K562 (cell line): ENCODE results near the gene LY6G5B. TPM values are rescaled to one million over a fixed set of nuclear protein-coding genes. Genes with fewer than 3 reads are reported as not detected.

Source experiments
- CBFB ChIP-seq: sonication (generic); formaldehyde crosslinking; IDR thresholded peaks from 2 replicates; pipeline ENCODE4 v1.4.0; 2020; ENCODE audit warnings: mild to moderate bottlenecking, missing genetic modification reagents
- CC2D1A ChIP-seq: fragments of 450-650 bp; IDR thresholded peaks from 2 replicates; pipeline ENCODE4 v1.6.1; 2017; ENCODE audit warnings: mild to moderate bottlenecking
- ETV6 ChIP-seq, 3 experiments: fragments of 150-350 bp in 1 of 3; sonication (generic) in 1 of 3; formaldehyde crosslinking in 1 of 3; IDR thresholded peaks; 2 replicates each; pipeline versions ENCODE4 v1.6.1 to v1.8.0; 2014 to 2022; ENCODE audit warnings: borderline replicate concordance in 2 of 3, low read depth in 2 of 3, antibody characterized with exemption in 1 of 3, low read length in 1 of 3, mild to moderate bottlenecking in 1 of 3, missing genetic modification reagents in 1 of 3
- HDAC3 ChIP-seq: fragments of 450-650 bp; IDR thresholded peaks from 2 replicates; pipeline ENCODE4 v1.6.1; 2018; ENCODE audit warnings: borderline replicate concordance, mild to moderate bottlenecking, moderate library complexity; ENCODE audit not compliant: partially characterized antibody
- JUND ChIP-seq, 2 experiments: IDR thresholded peaks; 2 replicates in 1 of 2; 3 replicates in 1 of 2; pipeline ENCODE4 v1.6.1; 2011; ENCODE audit warnings: borderline replicate concordance in 2 of 2, low read depth in 2 of 2, low read length in 2 of 2, improper control_type of control experiment in 1 of 2, missing biosample characterization in 1 of 2, missing genetic modification characterization in 1 of 2, missing genetic modification reagents in 1 of 2
- KAT7 ChIP-seq: sonication (generic); formaldehyde crosslinking; IDR thresholded peaks from 2 replicates; pipeline ENCODE4 v1.8.0; 2022; ENCODE audit warnings: missing genetic modification reagents, mild to moderate bottlenecking, borderline replicate concordance
- MCM7 ChIP-seq, 2 experiments: fragments of 450-650 bp; IDR thresholded peaks; 2 replicates each; pipeline ENCODE4 v1.6.1; 2016 to 2018
- MITF ChIP-seq: IDR thresholded peaks from 2 replicates; pipeline ENCODE4 v1.6.1; 2014; ENCODE audit warnings: antibody characterized with exemption
- NFXL1 ChIP-seq: fragments of 450-650 bp; formaldehyde crosslinking; IDR thresholded peaks from 2 replicates; pipeline ENCODE4 v1.4.0; 2021; ENCODE audit warnings: mild to moderate bottlenecking
- NR2C2 ChIP-seq, 2 experiments: fragments of 200-800 bp in 1 of 2; sonication (Bioruptor generic) in 1 of 2; sonication (generic) in 1 of 2; formaldehyde crosslinking in 1 of 2; IDR thresholded peaks; 2 replicates each; pipeline versions ENCODE4 v1.6.1 to v1.8.0; 2016 to 2022; ENCODE audit warnings: mild to moderate bottlenecking in 1 of 2, missing compliant biosample characterization in 1 of 2, missing genetic modification characterization in 1 of 2, missing genetic modification reagents in 1 of 2
- NR2F6 ChIP-seq: fragments of 450-650 bp; formaldehyde crosslinking; IDR thresholded peaks from 2 replicates; pipeline ENCODE4 v1.4.0; 2020; ENCODE audit warnings: mild to moderate bottlenecking
- PTBP1 ChIP-seq: fragments of 200-400 bp; formaldehyde crosslinking; IDR thresholded peaks from 2 replicates; pipeline ENCODE4 v1.6.1; 2017; ENCODE audit warnings: low read depth, low read length
- TAL1 ChIP-seq: fragments of 450-650 bp; IDR thresholded peaks from 2 replicates; pipeline ENCODE4 v1.6.1; 2016; ENCODE audit warnings: mild to moderate bottlenecking
- ZC3H11A ChIP-seq: IDR thresholded peaks from 2 replicates; pipeline ENCODE4 v1.6.1; 2012; ENCODE audit warnings: low read depth, low read length, improper control_type of control experiment
- ZNF583 ChIP-seq: fragments of 250-450 bp; sonication (Bioruptor Pico); IDR thresholded peaks from 2 replicates; pipeline ENCODE4 v1.4.0; 2020
- polyA plus RNA-seq, 8 experiments: library from polyadenylated mRNA; depleted of rRNA in 4 of 8; stranded (reverse) in 5 of 8; unstranded in 3 of 8; fragments of >200 nt; fragmentation: Nextera tagmentation in 2 of 8; fragmentation: Illumina TruSeq in 1 of 8; extraction: Ambion mirVana in 2 of 8; extraction: Trizol in 1 of 8; gene quantifications; 2 replicates each; pipeline versions ENCODE4 v1.2.1 to v1.2.3, GENCODE V29; 2011 to 2014; ENCODE audit warnings: inconsistent platforms in 1 of 8, missing spikeins in 1 of 8
- total RNA-seq, 7 experiments: library from RNA; depleted of rRNA in 6 of 7; stranded (reverse); fragments of >200 nt in 6 of 7; fragmentation: Illumina TruSeq in 2 of 7; extraction: Trizol in 2 of 7; gene quantifications; 2 replicates each; pipeline versions ENCODE4 v1.2.1 to v1.2.3, GENCODE V29; 2011 to 2021; ENCODE audit warnings: low replicate concordance in 1 of 7
- TF ChIP-seq, protein P1 (sequence below): IDR thresholded peaks from 3 replicates; pipeline ENCODE4 v1.6.1; 2011; ENCODE audit warnings: borderline replicate concordance, mild to moderate bottlenecking, moderate library complexity; ENCODE audit not compliant: insufficient read length; ENCODE audit errors: extremely low read depth
- TF ChIP-seq, protein P2 (sequence below): fragments of 450-650 bp; formaldehyde crosslinking; IDR thresholded peaks from 2 replicates; pipeline ENCODE4 v1.4.0; 2022; ENCODE audit warnings: missing genetic modification characterization
- TF ChIP-seq, protein P3 (sequence below): fragments of 250-450 bp; sonication (Bioruptor Pico); IDR thresholded peaks from 2 replicates; pipeline ENCODE4 v1.9.0; 2021; ENCODE audit warnings: mild to moderate bottlenecking, inconsistent platforms

The LY6G5B gene
- total and polyA plus RNA-seq, 9 of the 15 experiments (the other 6 are each of a cell fraction or from before 2014, with no cell fraction given) = 6.0 to 27.0 (median 7.5) TPM

- TF ChIP-seq NFXL1 (no peak), JUND (IDR thresholded peaks at IDR 0.05; ENCODE audit: borderline replicate concordance, low read depth, low read length) (peak; percentile 72; the same call in 1 of the 2 replicates), JUND (tag; IDR thresholded peaks at IDR 0.05; ENCODE audit: borderline replicate concordance, low read depth, low read length) (0 out of 3 replicates have a peak, but pooled peaks have one; percentile 63), ETV6 (IDR thresholded peaks at IDR 0.05; ENCODE audit: borderline replicate concordance in 1 of 2, low read depth in 2 of 2, low read length in 1 of 2) (no peak; a peak in 1 of 4 replicates), ETV6 (CRISPR knock-in tag; IDR thresholded peaks at IDR 0.05; ENCODE audit: borderline replicate concordance) (0 out of 2 replicates have a peak, but pooled peaks have one; percentile 8), CC2D1A (peak; percentile 8; the same call in 1 of the 2 replicates), ZNF583 (peak; percentile 27; the same call in 1 of the 2 replicates), KAT7 (CRISPR knock-in tag) (0 out of 2 replicates have a peak, but pooled peaks have one; percentile 73), ZC3H11A (no peak; the same call in 1 of the 2 replicates), PTBP1 (0 out of 2 replicates have a peak, but pooled peaks have one; percentile 30), TAL1 (no peak), CBFB (CRISPR knock-in tag) (peak; percentile 80; the same call in 1 of the 2 replicates), MCM7 (IDR thresholded peaks at IDR 0.05) (no peak), NR2C2 (CRISPR knock-in tag; IDR thresholded peaks at IDR 0.05) (peak; percentile 35), NR2C2 (tag; IDR thresholded peaks at IDR 0.05) (no peak), HDAC3 (no peak), MITF (peak; percentile 82), NR2F6 (CRISPR knock-in tag) (0 out of 2 replicates have a peak, but pooled peaks have one; percentile 19)
- TF ChIP-seq, protein P1, sequence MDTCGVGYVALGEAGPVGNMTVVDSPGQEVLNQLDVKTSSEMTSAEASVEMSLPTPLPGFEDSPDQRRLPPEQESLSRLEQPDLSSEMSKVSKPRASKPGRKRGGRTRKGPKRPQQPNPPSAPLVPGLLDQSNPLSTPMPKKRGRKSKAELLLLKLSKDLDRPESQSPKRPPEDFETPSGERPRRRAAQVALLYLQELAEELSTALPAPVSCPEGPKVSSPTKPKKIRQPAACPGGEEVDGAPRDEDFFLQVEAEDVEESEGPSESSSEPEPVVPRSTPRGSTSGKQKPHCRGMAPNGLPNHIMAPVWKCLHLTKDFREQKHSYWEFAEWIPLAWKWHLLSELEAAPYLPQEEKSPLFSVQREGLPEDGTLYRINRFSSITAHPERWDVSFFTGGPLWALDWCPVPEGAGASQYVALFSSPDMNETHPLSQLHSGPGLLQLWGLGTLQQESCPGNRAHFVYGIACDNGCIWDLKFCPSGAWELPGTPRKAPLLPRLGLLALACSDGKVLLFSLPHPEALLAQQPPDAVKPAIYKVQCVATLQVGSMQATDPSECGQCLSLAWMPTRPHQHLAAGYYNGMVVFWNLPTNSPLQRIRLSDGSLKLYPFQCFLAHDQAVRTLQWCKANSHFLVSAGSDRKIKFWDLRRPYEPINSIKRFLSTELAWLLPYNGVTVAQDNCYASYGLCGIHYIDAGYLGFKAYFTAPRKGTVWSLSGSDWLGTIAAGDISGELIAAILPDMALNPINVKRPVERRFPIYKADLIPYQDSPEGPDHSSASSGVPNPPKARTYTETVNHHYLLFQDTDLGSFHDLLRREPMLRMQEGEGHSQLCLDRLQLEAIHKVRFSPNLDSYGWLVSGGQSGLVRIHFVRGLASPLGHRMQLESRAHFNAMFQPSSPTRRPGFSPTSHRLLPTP = no peak
- TF ChIP-seq, protein P2, sequence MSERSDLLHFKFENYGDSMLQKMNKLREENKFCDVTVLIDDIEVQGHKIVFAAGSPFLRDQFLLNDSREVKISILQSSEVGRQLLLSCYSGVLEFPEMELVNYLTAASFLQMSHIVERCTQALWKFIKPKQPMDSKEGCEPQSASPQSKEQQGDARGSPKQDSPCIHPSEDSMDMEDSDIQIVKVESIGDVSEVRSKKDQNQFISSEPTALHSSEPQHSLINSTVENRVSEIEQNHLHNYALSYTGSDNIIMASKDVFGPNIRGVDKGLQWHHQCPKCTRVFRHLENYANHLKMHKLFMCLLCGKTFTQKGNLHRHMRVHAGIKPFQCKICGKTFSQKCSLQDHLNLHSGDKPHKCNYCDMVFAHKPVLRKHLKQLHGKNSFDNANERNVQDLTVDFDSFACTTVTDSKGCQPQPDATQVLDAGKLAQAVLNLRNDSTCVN (CRISPR knock-in tag) = peak; percentile 88
- TF ChIP-seq, protein P3, sequence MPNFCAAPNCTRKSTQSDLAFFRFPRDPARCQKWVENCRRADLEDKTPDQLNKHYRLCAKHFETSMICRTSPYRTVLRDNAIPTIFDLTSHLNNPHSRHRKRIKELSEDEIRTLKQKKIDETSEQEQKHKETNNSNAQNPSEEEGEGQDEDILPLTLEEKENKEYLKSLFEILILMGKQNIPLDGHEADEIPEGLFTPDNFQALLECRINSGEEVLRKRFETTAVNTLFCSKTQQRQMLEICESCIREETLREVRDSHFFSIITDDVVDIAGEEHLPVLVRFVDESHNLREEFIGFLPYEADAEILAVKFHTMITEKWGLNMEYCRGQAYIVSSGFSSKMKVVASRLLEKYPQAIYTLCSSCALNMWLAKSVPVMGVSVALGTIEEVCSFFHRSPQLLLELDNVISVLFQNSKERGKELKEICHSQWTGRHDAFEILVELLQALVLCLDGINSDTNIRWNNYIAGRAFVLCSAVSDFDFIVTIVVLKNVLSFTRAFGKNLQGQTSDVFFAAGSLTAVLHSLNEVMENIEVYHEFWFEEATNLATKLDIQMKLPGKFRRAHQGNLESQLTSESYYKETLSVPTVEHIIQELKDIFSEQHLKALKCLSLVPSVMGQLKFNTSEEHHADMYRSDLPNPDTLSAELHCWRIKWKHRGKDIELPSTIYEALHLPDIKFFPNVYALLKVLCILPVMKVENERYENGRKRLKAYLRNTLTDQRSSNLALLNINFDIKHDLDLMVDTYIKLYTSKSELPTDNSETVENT = peak; percentile 91
These were observed 18.1 kb upstream of the LY6G5B start (continued) for GRCh38 chr6:31651602-31652191.
